Thymus (tissue), 11 donors: Measurements from ENCODE around the gene LPP. TPM values are rescaled to one million over a fixed set of nuclear protein-coding genes. Genes with fewer than 3 reads are reported as not detected.

Experiments
- DNase-seq, 9 donors: peaks; one replicate each; pipeline ENCODE4 v3.0.0-alpha.2; 2013; ENCODE audit warnings: low spot score in 9 of 9, low read depth in 6 of 9, missing footprints in 1 of 9
- H3K27ac ChIP-seq, 2 donors: one replicate each; pipeline ENCODE4 v1.5.1; 2013; ENCODE audit warnings: control low read depth in 1 of 2, low read depth in 1 of 2, low read length in 1 of 2, mild to moderate bottlenecking in 1 of 2, moderate library complexity in 1 of 2
- H3K27me3 ChIP-seq, 2 donors: one replicate each; pipeline ENCODE4 v1.5.1; 2013; ENCODE audit warnings: low read length in 1 of 2; ENCODE audit not compliant: control insufficient read depth in 2 of 2, insufficient read depth in 1 of 2
- H3K36me3 ChIP-seq, 2 donors: one replicate each; pipeline ENCODE4 v1.5.1; 2013; ENCODE audit warnings: low read length in 1 of 2, mild to moderate bottlenecking in 1 of 2, moderate library complexity in 1 of 2; ENCODE audit not compliant: control insufficient read depth in 2 of 2, insufficient read depth in 2 of 2
- H3K4me1 ChIP-seq, 2 donors: one replicate each; pipeline ENCODE4 v1.5.1; 2013; ENCODE audit warnings: low read length in 2 of 2; ENCODE audit not compliant: control insufficient read depth in 2 of 2, insufficient read depth in 2 of 2
- H3K4me3 ChIP-seq, 2 donors: one replicate each; pipeline ENCODE4 v1.5.1; 2013; ENCODE audit warnings: low read length in 2 of 2, control low read depth in 1 of 2, mild to moderate bottlenecking in 1 of 2
- H3K9me3 ChIP-seq, 2 donors: one replicate each; pipeline ENCODE4 v1.5.1; 2013; ENCODE audit warnings: low read length in 1 of 2, mild to moderate bottlenecking in 1 of 2; ENCODE audit not compliant: control insufficient read depth in 2 of 2, insufficient read depth in 1 of 2
- WGBS: extraction: QIAGEN DNeasy Blood & Tissue Kit; methylation state at CpG from one replicate; pipeline ENCODE4 v1.1.7; 2013; 5-methylcytosine and 5-hydroxymethylcytosine counted together
- polyA plus RNA-seq: library from polyadenylated mRNA; stranded (reverse); fragments of 200-250 nt; gene quantifications from one replicate; pipeline ENCODE4 v1.2.3, GENCODE V29; 2013
- total RNA-seq: library from RNA; stranded (reverse); fragments of 120-200 nt; gene quantifications from one replicate; pipeline ENCODE4 v1.2.4, GENCODE V29; 2013
- donor health status: healthy.

The LPP gene
- total and polyA plus RNA-seq, 2 donors, result 6.5 to 9.2 TPM

DNA sequence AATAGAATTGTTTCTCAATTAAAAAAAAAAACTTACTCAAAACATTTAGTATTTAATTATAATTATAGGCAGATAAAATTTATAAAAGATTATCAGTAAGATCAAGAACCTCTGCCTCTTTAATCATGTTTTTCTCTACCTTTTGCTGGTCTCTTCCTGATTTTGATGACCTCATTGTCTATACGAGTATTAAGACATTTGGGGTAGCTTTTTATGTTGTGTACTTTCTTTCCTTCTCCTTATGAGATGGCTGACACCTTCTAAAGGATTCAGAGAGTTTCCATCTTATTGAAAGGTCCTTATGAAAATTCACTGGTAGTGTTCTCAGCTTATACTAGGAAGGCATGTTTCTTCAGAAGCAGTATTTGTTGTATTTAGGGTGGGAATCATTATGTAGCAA lies 426.3 kb downstream of the LPP start:
- Histone ChIP-seq H3K9me3 (no peaks in the 10 kb centered on the region), H3K36me3 (no peaks in the 10 kb centered on the region), H3K27me3 (no peaks in the 10 kb centered on the region), H3K4me3 (no peak overlapping the region), H3K4me1 (peaks cover 0 to 6% of the 10 kb centered on the region in 2 donors), H3K27ac (no peak overlapping the region)
- DNase-seq, result no peak
- 94% methylated on average over 1 of the region's 1 CpG for WGBS

DNA sequence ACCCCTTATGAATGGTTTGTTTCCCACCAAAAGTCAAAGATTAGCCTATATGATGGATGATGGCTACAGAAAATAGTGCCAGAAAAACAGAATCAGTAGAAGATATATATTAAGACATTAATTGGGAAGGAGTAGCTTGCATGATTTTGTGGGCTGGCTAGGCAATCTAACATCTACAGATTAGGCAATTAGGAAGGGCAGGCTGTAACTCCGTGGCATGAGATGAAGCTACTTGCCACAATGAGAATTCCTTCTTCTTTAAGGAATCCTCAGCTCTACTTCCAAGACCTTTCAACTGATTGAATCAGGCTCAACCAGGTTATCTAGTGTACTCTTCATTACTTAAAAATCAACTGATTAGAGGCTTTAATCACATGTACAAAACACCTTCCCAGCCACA lies 426.7 kb downstream of the LPP start:
- no peak overlapping the region for H3K27ac ChIP-seq
- H3K9me3 ChIP-seq, result no peaks in the 10 kb centered on the region
- no peak for DNase-seq
- peaks cover 0 to 6% of the 10 kb centered on the region in 2 donors for H3K4me1 ChIP-seq
- no peak overlapping the region for H3K4me3 ChIP-seq
- 95% methylated on average over 1 of the region's 1 CpG for WGBS
- no peaks in the 10 kb centered on the region for H3K27me3 ChIP-seq
- no peaks in the 10 kb centered on the region for H3K36me3 ChIP-seq

DNA sequence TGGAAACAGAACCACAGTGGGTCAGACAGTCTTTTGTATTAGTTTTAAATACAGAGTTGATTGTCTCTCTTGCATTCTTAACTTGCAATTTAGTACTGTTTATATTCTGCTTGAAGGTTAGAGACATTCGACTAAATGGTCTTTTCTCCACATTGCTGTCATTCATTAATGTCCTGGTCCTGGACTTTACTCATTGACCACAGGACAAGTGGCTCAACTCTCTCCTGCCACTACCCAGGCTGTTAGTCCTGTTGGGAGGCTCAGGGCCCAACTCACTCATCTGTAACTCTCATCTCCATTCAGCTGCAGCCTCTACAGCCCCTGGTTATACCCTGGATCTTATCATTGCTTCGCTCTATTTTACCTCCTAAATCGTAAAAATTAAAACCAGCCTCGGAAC lies 427.4 kb downstream of the LPP start:
- peaks cover 0 to 6% of the 10 kb centered on the region in 2 donors for H3K4me1 ChIP-seq
- no peak overlapping the region for H3K4me3 ChIP-seq
- no peak overlapping the region for H3K27ac ChIP-seq
- DNase-seq, result no peak
- no peaks in the 10 kb centered on the region for H3K9me3 ChIP-seq
- H3K27me3 ChIP-seq, result no peaks in the 10 kb centered on the region
- WGBS, result 97% methylated on average over 4 of the region's 4 CpGs
- no peaks in the 10 kb centered on the region for H3K36me3 ChIP-seq

DNA sequence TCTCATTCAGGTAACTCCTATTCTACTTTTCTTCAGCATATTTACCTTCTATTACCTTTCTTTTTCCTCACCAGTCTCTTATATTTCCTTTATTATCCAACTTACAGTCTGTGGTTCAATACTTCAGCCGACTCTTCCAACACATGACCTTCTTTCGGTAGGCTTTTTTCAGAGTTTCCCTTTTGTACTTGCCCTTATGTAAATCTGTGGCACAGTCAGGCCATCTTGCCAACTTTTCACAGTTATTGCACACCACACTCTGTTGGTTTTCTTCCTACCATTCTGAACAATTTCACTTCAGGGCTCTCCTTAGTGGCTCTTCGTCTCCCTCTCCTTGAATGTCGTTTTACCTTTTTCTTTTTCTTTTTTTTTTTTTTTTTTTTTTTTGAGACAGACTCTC lies 427.8 kb downstream of the LPP start:
- H3K27me3 ChIP-seq, result no peaks in the 10 kb centered on the region
- peaks cover 0 to 6% of the 10 kb centered on the region in 2 donors for H3K4me1 ChIP-seq
- H3K27ac ChIP-seq, result no peak overlapping the region
- H3K9me3 ChIP-seq, result no peaks in the 10 kb centered on the region
- H3K4me3 ChIP-seq, result no peak overlapping the region
- WGBS, result 81% methylated on average over 4 of the region's 4 CpGs
- no peak for DNase-seq
- no peaks in the 10 kb centered on the region for H3K36me3 ChIP-seq

DNA sequence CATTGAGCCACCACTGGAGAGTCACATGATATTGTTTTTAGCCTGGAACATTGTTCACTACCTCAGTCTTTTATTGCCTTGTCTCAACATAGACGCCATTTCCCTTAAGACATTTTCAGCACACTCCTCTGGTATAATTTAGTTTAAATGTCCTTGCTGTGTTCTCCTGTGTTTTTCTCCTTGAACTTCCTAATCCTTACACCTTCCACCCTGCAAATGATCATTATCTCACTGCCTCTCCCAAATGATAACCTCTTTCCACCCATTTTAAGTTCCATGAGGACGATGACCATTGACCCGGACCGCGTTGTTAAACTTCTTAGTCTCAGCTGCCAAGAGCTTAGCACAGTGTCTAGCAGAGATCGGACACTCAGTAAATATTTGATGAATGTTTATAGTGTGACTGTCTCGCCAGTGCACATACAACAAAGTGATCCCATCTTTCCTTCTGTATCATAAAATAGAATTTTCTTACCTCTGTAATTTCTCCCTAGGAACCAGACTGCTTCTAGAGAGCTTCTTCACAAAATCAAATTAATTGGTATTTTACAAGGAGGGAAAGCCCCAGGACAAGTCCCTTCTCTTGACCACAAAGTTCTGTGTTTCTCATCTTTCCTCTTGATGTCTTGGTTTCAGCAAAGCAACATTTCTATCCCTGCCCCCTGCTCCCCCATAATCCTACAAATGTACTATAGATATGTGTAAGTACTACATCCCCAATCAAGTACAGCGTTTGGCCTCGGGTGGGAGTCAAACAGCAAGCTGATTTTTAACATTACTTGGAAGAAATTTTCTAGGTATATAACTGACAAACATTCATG lies 429.6 kb downstream of the LPP start:
- 84% methylated on average over 9 of the region's 9 CpGs for WGBS
- Histone ChIP-seq H3K27me3 (no peaks in the 10 kb centered on the region), H3K4me3 (no peak overlapping the region), H3K4me1 (peaks cover 0 to 6% of the 10 kb centered on the region in 2 donors), H3K9me3 (no peaks in the 10 kb centered on the region), H3K36me3 (no peaks in the 10 kb centered on the region), H3K27ac (no peak overlapping the region)
- no peak for DNase-seq

DNA sequence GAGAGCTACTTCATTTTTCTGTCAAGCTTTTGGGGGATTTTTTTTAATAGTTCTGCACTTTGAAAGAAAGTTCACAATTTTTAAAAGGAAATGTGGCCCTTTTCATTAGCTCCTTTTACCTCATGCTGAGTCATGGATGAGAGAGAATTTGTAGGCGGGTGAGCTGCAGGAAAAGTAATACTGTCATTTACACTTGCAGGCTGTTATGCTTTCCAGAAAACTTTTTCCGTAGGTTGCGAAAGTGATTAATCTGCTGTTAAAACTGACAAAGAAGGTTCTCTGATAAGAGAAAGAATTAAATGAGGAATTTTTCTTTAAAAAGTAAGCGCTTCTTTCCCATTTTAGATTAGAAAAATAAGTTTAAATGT lies 430.2 kb downstream of the LPP start:
- Histone ChIP-seq H3K36me3 (no peaks in the 10 kb centered on the region), H3K27me3 (no peaks in the 10 kb centered on the region), H3K4me3 (no peak overlapping the region), H3K4me1 (peaks cover 0 to 6% of the 10 kb centered on the region in 2 donors), H3K27ac (peak overlapping the region in 1 of 2 donors; percentile 7), H3K9me3 (no peaks in the 10 kb centered on the region)
- WGBS, result 84% methylated on average over 4 of the region's 4 CpGs
- no peak for DNase-seq

DNA sequence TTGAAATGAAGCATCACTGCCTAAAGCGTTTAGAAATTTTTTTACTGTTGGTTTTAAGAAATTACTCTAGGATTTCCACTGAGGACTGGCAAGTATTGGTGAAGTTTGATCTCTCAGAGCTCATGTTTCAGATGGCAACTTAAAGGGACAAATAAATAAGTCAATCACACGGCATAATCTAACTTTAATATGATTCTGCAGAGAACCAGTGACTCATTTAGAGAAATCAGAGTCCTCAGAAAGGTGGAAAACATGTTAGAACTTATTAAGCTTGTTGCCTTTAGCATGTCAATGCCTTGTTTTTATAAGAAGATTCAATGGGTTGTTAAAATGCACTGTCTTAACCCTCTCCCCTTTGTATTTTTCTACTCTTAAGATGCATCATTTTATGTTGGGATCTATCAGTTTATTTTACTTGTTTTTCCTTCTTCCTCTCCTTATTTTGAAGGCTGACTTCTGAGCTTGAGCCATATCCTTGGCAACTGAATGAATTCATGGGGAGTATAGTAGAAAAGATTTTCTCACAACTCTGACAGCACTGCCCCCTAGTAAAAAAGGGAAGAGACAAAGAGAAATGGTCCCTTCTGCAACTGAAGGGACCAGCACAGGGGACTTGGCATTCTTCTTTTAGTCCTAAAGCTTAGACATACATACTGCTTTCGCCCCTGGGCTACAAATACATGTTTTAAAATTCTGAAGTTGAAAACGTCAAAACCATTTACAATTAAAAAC lies 431.2 kb downstream of the LPP start:
- no peak overlapping the region for H3K4me3 ChIP-seq

DNA sequence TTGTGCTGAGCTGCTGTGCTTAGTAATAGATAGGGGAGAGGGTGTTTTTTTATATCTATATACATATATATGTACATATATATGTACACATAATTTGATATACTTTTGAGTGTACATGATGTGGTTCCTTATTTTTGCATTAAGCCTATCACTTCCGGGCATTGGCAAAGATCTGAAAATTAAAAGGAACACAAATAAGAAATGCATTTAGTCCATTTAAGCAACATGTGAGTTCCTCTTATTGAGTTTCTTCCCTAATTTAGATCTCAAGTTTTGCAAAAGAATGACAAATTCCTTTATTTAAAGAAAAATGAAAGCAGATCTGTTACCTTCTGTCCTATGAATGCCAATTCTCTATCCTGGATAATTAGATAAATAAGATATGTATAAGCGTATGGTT lies 435.1 kb downstream of the LPP start:
- DNase-seq, result no peak
- H3K27ac ChIP-seq, result no peak overlapping the region
- 77% methylated on average over 2 of the region's 2 CpGs for WGBS
- no peaks in the 10 kb centered on the region for H3K9me3 ChIP-seq
- H3K27me3 ChIP-seq, result no peaks in the 10 kb centered on the region
- no peaks in the 10 kb centered on the region for H3K4me1 ChIP-seq
- H3K4me3 ChIP-seq, result no peak overlapping the region
- no peaks in the 10 kb centered on the region for H3K36me3 ChIP-seq

More for the DNA sequence above, 431.2 kb downstream of the LPP start:
- DNase-seq, result no peak
- Histone ChIP-seq H3K4me1 (peaks cover 0 to 6% of the 10 kb centered on the region in 2 donors), H3K36me3 (no peaks in the 10 kb centered on the region), H3K27me3 (no peaks in the 10 kb centered on the region), H3K9me3 (no peaks in the 10 kb centered on the region), H3K27ac (peak overlapping the region in 1 of 2 donors; percentile 42)
- WGBS, result 93% methylated on average over 4 of the region's 4 CpGs

DNA sequence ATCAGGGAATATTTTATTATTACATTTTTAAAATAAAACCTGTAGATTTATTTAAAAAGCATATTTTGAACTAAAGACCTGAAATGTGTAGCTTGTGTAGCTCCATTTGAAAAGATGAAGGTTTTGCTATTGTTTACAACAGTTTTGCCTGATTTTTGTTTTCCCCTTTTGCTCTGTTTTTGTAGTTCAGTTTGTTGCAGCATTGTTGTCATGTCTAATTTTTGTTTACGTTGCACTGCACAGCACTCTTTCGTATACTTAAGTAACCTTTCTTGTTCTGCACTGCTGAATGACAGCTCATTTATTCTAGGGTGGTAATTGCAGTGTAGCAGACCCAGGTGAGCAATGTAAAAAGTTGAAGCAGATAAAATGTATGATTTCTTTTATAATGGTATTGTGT lies 435.8 kb downstream of the LPP start:
- Histone ChIP-seq H3K4me3 (no peak overlapping the region), H3K27ac (no peak overlapping the region), H3K4me1 (no peaks in the 10 kb centered on the region), H3K9me3 (no peaks in the 10 kb centered on the region), H3K36me3 (no peaks in the 10 kb centered on the region), H3K27me3 (no peaks in the 10 kb centered on the region)
- 96% methylated on average over 2 of the region's 2 CpGs for WGBS
- no peak for DNase-seq
